Ureter (tissue), 1 donor: Measurements from ENCODE around the gene ANKFY1. TPM values are rescaled to one million over a fixed set of nuclear protein-coding genes. Genes with fewer than 3 reads are reported as not detected.

Source experiments
- DNase-seq: peaks from one replicate; pipeline ENCODE4 v3.0.0-alpha.2; 2020; ENCODE audit warnings: low spot score
- total RNA-seq: library from RNA; stranded (reverse); gene quantifications from one replicate; pipeline ENCODE4 v1.2.4, GENCODE V29; 2023
- donor health status: DM: yes; HTN: yes; CAD: no.

The ANKFY1 gene
- total RNA-seq, 1 donor from 2014 or later: 86.8 TPM

DNA sequence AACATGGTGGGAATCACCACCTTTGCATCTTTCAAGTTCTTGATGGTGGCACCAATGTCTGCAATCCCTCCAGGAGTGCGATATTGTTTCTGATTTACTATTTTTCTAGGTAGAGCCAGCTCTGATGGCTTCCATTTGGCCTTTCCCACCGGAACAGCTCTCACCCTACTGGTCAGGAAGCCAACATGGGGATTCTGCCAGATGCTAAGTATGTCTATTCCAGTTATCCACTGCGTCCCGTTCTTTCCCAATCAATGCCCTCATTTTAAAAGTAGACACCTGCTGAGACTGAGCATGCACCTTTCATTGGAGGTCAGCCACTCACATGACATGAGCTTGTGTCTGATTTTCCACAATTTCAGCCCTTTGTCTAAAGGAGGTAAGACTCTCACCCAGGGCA lies 144.5 kb downstream of the ANKFY1 start:
- no peak for DNase-seq

GRCh38 chr17:4118015-4118743 lies 145.6 kb downstream of the ANKFY1 start:
- DNase-seq: no peak

- no peak for DNase-seq
Observed at GRCh38 chr17:4116516-4116915, 147.3 kb downstream of the ANKFY1 start.

Other genes starting within 250 kb of the ANKFY1 start
- gene ZZEF1, start 120.9 kb downstream of the ANKFY1 start, total RNA-seq: 98.2 TPM
- 26.7 TPM for gene CYB5D2, start 120.8 kb downstream of the ANKFY1 start, total RNA-seq
- 50.9 TPM for gene UBE2G1, start 102.7 kb upstream of the ANKFY1 start, total RNA-seq
- gene SPNS3, start 170.0 kb upstream of the ANKFY1 start, total RNA-seq: 0.26 TPM
- gene SPNS2, start 234.9 kb upstream of the ANKFY1 start, total RNA-seq: 30.0 TPM